HepG2 (cell line): ENCODE data around the gene VSIR. TPM values are rescaled to one million over a fixed set of nuclear protein-coding genes. Genes with fewer than 3 reads are reported as not detected.
A peak's percentile ranks its signal among the peaks of the same experiment; 100 is the strongest.

Source experiments
- ATAC-seq: fragments of 200-7000 bp; cut with Tn5 transposase; 3 replicates; pipeline ENCODE4 v1.9.1; 2020; ENCODE audit warnings: mild to moderate bottlenecking, moderate library complexity
- BruUV-seq: library from RNA; stranded (reverse); fragments of 400-500 nt; replicated peaks from 2 replicates; lab custom pipeline; 2021; lab: Mats Ljungman, UMichigan
- CTCF ChIA-PET: fragments of 300-600 bp; formaldehyde crosslinking; extraction: SDS; loops from one replicate; lab custom pipeline; 2021; ENCODE audit warnings: low total read pairs, inconsistent platforms, low intra/inter-chr PET ratio; lab: Yijun Ruan, JAX
- POLR2A ChIA-PET: fragments of 350-600 bp; sonication (Branson Sonifier 250); formaldehyde crosslinking; loops from one replicate; lab custom pipeline; 2020; ENCODE audit warnings: antibody characterized with exemption, inconsistent platforms; lab: Yijun Ruan, JAX
- DNase-seq: peaks from one replicate; pipeline ENCODE4 v3.0.0-alpha.2; 2015; ENCODE audit warnings: low spot score
- FAIRE-seq: peaks from 3 replicates; lab custom pipeline; 2011; peaks lifted over from hg19 to GRCh38; lab: Jason Lieb, UNC
- H2AFZ ChIP-seq: one replicate; pipeline ENCODE4 v1.6.1; 2011; ENCODE audit warnings: low read length, inconsistent platforms
- H3K27ac ChIP-seq: fragments of 300-600 bp; 3 replicates; pipeline ENCODE4 v1.8.0; 2011; ENCODE audit warnings: mixed run types, mild to moderate bottlenecking, mixed read lengths, low read length, inconsistent platforms; ENCODE audit not compliant: insufficient read depth; ENCODE audit errors: extremely low read length
- H3K27me3 ChIP-seq, 2 experiments: fragments of 200-600 bp in 1 of 2; 2 replicates in 1 of 2; 3 replicates in 1 of 2; pipeline versions ENCODE4 v1.6.0 to v1.8.0; 2011; ENCODE audit warnings: low read length in 2 of 2, mild to moderate bottlenecking in 2 of 2, moderate library complexity in 2 of 2, inconsistent platforms in 1 of 2; ENCODE audit not compliant: insufficient read depth in 2 of 2, control insufficient read depth in 1 of 2
- H3K36me3 ChIP-seq, 2 experiments: fragments of 200-600 bp in 1 of 2; replicated peaks in 1 of 2; 2 replicates in 1 of 2; 3 replicates in 1 of 2; pipeline versions ENCODE4 v1.5.1 to v1.8.0; 2011; ENCODE audit warnings: low read length in 2 of 2, inconsistent platforms in 1 of 2; ENCODE audit not compliant: insufficient read depth in 2 of 2, control insufficient read depth in 1 of 2
- H3K4me1 ChIP-seq: 2 replicates; pipeline ENCODE4 v1.5.1; 2012; ENCODE audit warnings: low read length, inconsistent platforms; ENCODE audit not compliant: insufficient read depth
- H3K4me2 ChIP-seq: 2 replicates; pipeline ENCODE4 v1.6.0; 2011; ENCODE audit warnings: low read depth, low read length, inconsistent platforms
- H3K4me3 ChIP-seq, 3 experiments: fragments of 200-600 bp in 1 of 3; sonication (generic), shearing (Covaris generic) in 1 of 3; replicated peaks in 1 of 3; 2 replicates each; pipeline ENCODE4 v1.5.1; 2011 to 2016; ENCODE audit warnings: low read length in 3 of 3, inconsistent platforms in 2 of 3, low read depth in 2 of 3, mild to moderate bottlenecking in 2 of 3, control low read depth in 1 of 3, mixed read lengths in 1 of 3; ENCODE audit not compliant: insufficient read depth in 1 of 3
- H3K79me2 ChIP-seq: one replicate; pipeline ENCODE4 v1.6.1; 2011; ENCODE audit warnings: low read length, inconsistent platforms; ENCODE audit not compliant: insufficient read depth
- H3K9ac ChIP-seq: 2 replicates; pipeline ENCODE4 v1.6.0; 2011; ENCODE audit warnings: mild to moderate bottlenecking, low read depth, low read length, inconsistent platforms; ENCODE audit not compliant: insufficient read depth
- H3K9me3 ChIP-seq: 2 replicates; pipeline ENCODE4 v1.5.1; 2012; ENCODE audit warnings: mild to moderate bottlenecking, low read length
- H4K20me1 ChIP-seq: 2 replicates; pipeline ENCODE4 v1.6.0; 2011; ENCODE audit warnings: inconsistent platforms, mild to moderate bottlenecking, low read length, moderate library complexity; ENCODE audit not compliant: insufficient read depth
- DMAP1 ChIP-seq: IDR thresholded peaks from 2 replicates; pipeline ENCODE4 v1.6.1; 2016
- FOSL2 ChIP-seq: sonication (generic); formaldehyde crosslinking; IDR thresholded peaks from 2 replicates; pipeline ENCODE4 v1.4.0; 2020; ENCODE audit warnings: missing genetic modification reagents
- KIAA2018 ChIP-seq: sonication (generic); formaldehyde crosslinking; IDR thresholded peaks from 2 replicates; pipeline ENCODE4 v1.5.0; 2020; ENCODE audit warnings: mild to moderate bottlenecking, missing genetic modification reagents, borderline replicate concordance
- SALL2 ChIP-seq: sonication (generic); formaldehyde crosslinking; IDR thresholded peaks from 2 replicates; pipeline ENCODE4 v1.8.1; 2023; ENCODE audit warnings: mild to moderate bottlenecking, missing genetic modification reagents, inconsistent platforms
- YY1 ChIP-seq: IDR thresholded peaks from 2 replicates; pipeline ENCODE4 v1.6.1; 2011; ENCODE audit warnings: low read length, low read depth, moderate library complexity, mild to moderate bottlenecking; ENCODE audit not compliant: insufficient read depth, insufficient replicate concordance
- ZBTB10 ChIP-seq: sonication (generic); formaldehyde crosslinking; IDR thresholded peaks from 2 replicates; pipeline ENCODE4 v1.4.0; 2020; ENCODE audit warnings: missing genetic modification reagents, borderline replicate concordance
- ZNF383 ChIP-seq: sonication (generic); formaldehyde crosslinking; IDR thresholded peaks from 2 replicates; pipeline ENCODE4 v1.4.0; 2020; ENCODE audit warnings: missing genetic modification reagents, mild to moderate bottlenecking, borderline replicate concordance
- WGBS: methylation state at CpG from one replicate; pipeline ENCODE4 v1.1.6; 2017; ENCODE audit warnings: low lambda C conversion rate; 5-methylcytosine and 5-hydroxymethylcytosine counted together
- in situ Hi-C: cut with HindIII; loops from 2 replicates; pipeline ENCODE4 v1.10.0; 2017; ENCODE audit warnings: low pct_unique_long_range_greater_than_20kb; ENCODE audit not compliant: extremely low pct_ligation_motif_present
- intact Hi-C: fragments of 100-400 bp; cut with micrococcal nuclease; formaldehyde crosslinking; loops from one replicate; pipeline ENCODE4 v1.10.0; 2022; ENCODE audit not compliant: unreplicated experiment
- polyA plus RNA-seq, 8 experiments: library from polyadenylated mRNA; depleted of rRNA in 3 of 8; stranded (reverse) in 7 of 8; unstranded in 1 of 8; fragments of >200 nt; fragmentation: Illumina TruSeq in 4 of 8; extraction: Trizol in 4 of 8; gene quantifications; 2 replicates each; pipeline versions ENCODE4 v1.2.1 to v1.2.3, GENCODE V29; 2011 to 2016; ENCODE audit warnings: low read depth in 4 of 8, missing spikeins in 1 of 8, mixed read lengths in 1 of 8; ENCODE audit not compliant: insufficient read depth in 1 of 8
- total RNA-seq, 5 experiments: library from RNA; depleted of rRNA; stranded (reverse); fragments of >200 nt; fragmentation: Illumina TruSeq; extraction: Trizol; gene quantifications; 2 replicates each; pipeline ENCODE4 v1.2.3, GENCODE V29; 2016; ENCODE audit warnings: low read depth in 1 of 5

VSIR gene
- total and polyA plus RNA-seq, 2 of the 13 experiments (the other 11 are each of a cell fraction or from before 2014, with no cell fraction given) = 0.44 to 3.2 TPM

GRCh38 chr10:71771821-71772617 is 1.3 kb downstream of the VSIR start:
- FAIRE-seq = no peak
- in situ Hi-C loops (no loop called here), intact Hi-C loops (loop anchor here (5.0 kb wide), 1 partner anchor 40 kb away; no protein-coding TSS in a partner anchor)
- no peak for ATAC-seq
- 0% methylated on average over 2 of the region's 2 CpGs for WGBS
- H3K36me3 ChIP-seq = no peaks in the 10 kb centered on the region
- H3K27me3 ChIP-seq = peaks cover 3 to 40% of the 10 kb centered on the region in 2 experiments; a peak in 4 of 5 replicates
- no peaks in the 10 kb centered on the region for H4K20me1 ChIP-seq
- H3K4me2 ChIP-seq = no peak overlapping the region
- no peaks in the 10 kb centered on the region for H3K79me2 ChIP-seq
- H3K4me1 ChIP-seq = peaks cover 24% of the 10 kb centered on the region
- POLR2A ChIA-PET = interaction anchor here (1.0 kb wide), 1 partner anchor 79 kb away, joined by 3 read pairs; the partner anchor contains the start of gene PSAP
- H3K27ac ChIP-seq = no peak overlapping the region
- no peak overlapping the region for H2AFZ ChIP-seq
- H3K4me3 ChIP-seq = no peak overlapping the region
- no peaks in the 10 kb centered on the region for H3K9me3 ChIP-seq
- DNase-seq = no peak
- BruUV-seq = no TSS peak
- no peak for TF ChIP-seq KIAA2018 (CRISPR knock-in tag)
- no peak for TF ChIP-seq ZBTB10 (CRISPR knock-in tag)
- TF ChIP-seq SALL2 (CRISPR knock-in tag) = no peak
- TF ChIP-seq FOSL2 = peak; percentile 60
- no peak for TF ChIP-seq YY1
- no peak for TF ChIP-seq ZNF383 (CRISPR knock-in tag)
- no peak for TF ChIP-seq DMAP1 (CRISPR knock-in tag)
- CTCF ChIA-PET = no interaction called here
- no peak overlapping the region for H3K9ac ChIP-seq
